ENCODE measurements around the gene MCHR2.
A peak's percentile ranks its signal among the peaks of the same experiment; 100 is the strongest.

The MCHR2 gene

DNA sequence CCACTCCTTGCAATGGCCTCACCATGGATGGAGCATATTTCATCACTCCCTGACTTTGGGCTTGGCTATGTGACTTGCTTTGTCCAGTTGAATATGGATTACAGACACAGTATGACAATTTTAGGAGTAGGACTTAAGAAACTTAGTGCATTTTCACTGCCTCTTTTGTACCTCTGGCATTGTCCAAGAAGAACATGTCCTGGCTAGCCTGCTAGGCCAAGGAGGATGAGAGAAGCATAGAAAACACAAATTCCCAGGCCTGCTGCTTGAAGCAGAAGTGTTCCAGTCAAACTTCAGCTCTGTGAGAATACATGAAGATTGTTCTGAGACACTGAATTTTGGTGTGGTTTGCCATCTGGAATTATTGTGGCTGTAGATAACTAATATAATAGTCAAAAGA lies 3.1 kb upstream of the MCHR2 start:
- TF ChIP-seq, protein P1, sequence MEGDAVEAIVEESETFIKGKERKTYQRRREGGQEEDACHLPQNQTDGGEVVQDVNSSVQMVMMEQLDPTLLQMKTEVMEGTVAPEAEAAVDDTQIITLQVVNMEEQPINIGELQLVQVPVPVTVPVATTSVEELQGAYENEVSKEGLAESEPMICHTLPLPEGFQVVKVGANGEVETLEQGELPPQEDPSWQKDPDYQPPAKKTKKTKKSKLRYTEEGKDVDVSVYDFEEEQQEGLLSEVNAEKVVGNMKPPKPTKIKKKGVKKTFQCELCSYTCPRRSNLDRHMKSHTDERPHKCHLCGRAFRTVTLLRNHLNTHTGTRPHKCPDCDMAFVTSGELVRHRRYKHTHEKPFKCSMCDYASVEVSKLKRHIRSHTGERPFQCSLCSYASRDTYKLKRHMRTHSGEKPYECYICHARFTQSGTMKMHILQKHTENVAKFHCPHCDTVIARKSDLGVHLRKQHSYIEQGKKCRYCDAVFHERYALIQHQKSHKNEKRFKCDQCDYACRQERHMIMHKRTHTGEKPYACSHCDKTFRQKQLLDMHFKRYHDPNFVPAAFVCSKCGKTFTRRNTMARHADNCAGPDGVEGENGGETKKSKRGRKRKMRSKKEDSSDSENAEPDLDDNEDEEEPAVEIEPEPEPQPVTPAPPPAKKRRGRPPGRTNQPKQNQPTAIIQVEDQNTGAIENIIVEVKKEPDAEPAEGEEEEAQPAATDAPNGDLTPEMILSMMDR (conservative IDR thresholded peaks at IDR 0.05; ENCODE audit: low read depth, low read length): no peak
- DNase-seq (ENCODE audit: low read depth): no peak
- H3K4me3 ChIP-seq (ENCODE audit: low read length): no peak overlapping the region

DNA sequence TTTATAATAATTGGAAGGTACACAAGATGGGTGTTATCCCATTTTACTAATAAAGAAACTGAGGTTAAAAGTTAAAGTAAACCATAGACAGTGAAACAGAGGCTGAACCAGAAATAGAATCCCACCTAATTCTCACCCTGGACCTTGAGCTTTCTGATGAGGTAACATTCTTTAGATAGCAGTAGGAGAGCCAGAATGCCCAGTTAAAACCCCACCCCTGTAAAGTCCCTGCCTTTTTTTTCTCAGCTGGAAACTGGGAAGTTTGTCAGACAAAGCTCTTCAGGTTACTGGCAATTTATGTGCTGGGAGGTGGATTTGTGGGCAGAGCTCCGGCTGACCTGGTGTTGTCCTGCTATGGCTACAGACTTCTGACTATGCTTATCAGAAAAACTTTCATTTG lies 1.9 kb upstream of the MCHR2 start:
- no peak overlapping the region for H3K4me3 ChIP-seq (ENCODE audit: low read length)
- no peak for DNase-seq (ENCODE audit: low read depth)
- TF ChIP-seq, protein P1 (conservative IDR thresholded peaks at IDR 0.05; ENCODE audit: low read depth, low read length): no peak

DNA sequence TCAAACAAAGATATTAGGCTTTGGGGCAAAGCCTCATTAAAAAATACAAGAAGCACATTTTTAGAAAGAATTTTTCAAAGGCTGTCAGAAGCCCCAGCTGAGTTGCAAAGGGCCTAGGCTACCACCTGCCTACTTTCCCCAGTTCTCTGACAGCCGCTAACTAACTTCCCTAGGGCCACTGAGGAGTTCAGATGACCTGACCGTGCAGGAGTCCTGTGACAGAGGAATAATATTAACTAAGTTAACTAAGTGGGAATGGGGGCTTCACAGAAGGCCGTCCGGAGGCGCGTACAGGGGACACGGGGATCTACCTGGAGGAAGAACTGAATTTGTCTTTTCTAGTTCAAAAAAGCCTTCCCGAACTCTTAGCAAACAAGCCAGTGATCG lies 884 bp downstream of the MCHR2 start:
- TF ChIP-seq, protein P1 (conservative IDR thresholded peaks at IDR 0.05; ENCODE audit: low read depth, low read length): no peak
- peak overlapping the region; percentile 55 for H3K4me3 ChIP-seq (ENCODE audit: low read length)
- DNase-seq (ENCODE audit: low read depth): no peak

DNA sequence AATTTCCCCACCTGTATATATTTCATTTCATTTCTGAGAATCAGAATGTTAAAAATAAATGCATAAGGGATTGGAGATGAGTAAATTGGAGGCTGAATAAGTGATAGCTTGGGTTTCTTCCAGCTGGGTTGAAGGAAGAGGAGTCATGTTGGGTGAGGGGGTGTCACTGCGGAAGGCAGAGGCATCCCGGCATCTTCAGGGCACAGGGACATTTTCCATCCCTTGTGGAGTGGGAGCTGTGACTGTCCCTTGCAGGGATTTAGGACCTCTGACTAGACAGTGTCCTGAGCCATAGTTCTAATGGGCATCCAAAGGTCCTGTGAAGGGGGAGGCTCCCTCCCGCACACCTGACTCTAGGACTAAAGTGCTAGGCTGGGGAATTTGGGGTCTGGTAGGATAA lies 2.1 kb downstream of the MCHR2 start:
- TF ChIP-seq, protein P1 (conservative IDR thresholded peaks at IDR 0.05; ENCODE audit: low read depth, low read length): no peak
- no peak for DNase-seq (ENCODE audit: low read depth)
- H3K4me3 ChIP-seq (ENCODE audit: low read length): no peak overlapping the region

DNA sequence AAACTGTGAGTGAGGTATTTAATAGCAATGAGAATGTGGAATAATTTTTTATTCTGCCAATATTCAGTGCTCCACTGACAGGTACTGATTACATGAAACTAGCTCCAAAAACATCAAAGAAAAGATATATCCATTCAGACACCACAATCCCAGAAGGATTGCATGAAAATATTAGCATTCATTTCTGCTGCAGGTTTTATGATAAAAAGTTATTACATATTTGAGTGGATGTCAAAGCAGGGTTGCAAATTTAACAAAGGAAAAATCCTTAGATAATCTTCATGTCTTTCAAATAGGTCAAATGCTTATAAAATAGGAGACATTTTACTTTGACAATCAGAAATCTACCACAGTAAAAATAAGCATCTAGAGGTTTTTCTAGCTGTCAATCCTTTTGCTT lies 13.3 kb downstream of the MCHR2 start:
- H3K4me3 ChIP-seq (ENCODE audit: low read length): no peak overlapping the region
- DNase-seq (ENCODE audit: low read depth): no peak
- TF ChIP-seq, protein P1 (conservative IDR thresholded peaks at IDR 0.05; ENCODE audit: low read depth, low read length): no peak

DNA sequence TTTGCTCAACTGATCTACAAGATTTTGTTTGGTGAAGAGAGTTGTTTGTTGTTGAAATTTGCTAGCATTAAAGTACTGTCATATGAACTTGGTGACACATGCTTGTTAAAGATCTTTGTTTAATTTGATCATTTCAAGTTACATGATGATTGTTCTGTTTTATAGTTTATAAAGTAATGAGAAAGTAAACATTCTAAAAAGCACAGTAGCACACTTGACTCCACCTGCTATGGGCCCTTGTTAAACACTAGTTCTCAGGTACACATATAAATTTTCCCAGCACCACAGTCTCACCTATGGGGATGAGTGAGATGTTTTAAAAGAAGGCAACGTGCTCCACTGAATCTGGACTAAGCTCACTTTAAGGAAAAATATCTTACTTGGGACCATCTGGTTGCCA lies 14.1 kb downstream of the MCHR2 start:
- H3K4me3 ChIP-seq (ENCODE audit: low read length): no peak overlapping the region
- DNase-seq (ENCODE audit: low read depth): no peak
- TF ChIP-seq, protein P1 (conservative IDR thresholded peaks at IDR 0.05; ENCODE audit: low read depth, low read length): no peak

DNA sequence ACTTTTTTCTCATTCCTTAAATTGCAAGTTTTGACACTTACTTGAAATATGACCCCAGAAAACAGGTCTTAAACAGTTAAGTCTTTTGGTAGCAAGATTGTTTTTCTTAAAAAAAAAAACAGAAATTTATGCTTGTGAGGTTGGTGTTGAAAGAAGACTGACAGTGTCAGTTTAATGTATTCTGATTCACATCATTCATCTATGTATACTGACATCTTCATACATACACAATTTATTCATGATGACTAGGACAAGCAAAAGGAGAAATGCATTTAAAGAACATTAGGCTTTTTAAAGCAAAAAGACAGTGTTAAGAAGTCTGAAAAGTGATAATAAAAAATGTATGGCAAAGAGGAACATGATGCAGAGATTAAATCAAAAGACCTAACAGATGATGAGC lies 27.0 kb downstream of the MCHR2 start:
- TF ChIP-seq, protein P1 (conservative IDR thresholded peaks at IDR 0.05; ENCODE audit: low read depth, low read length): no peak
- no peak overlapping the region for H3K4me3 ChIP-seq (ENCODE audit: low read length)

More for the DNA sequence above, 27.0 kb downstream of the MCHR2 start:
- DNase-seq (ENCODE audit: low read depth): no peak

Data from retinal pigment epithelial cell (primary cell).